Activated CD8-positive, alpha-beta memory T cell treated with anti-CD3 and anti-CD28 coated beads, Interleukin-2, amount 50 U/mL, for 1 hour (primary cell): ENCODE measurements around the gene THOC6.

Experiments used
- DNase-seq: peaks from one replicate; pipeline ENCODE4 v3.0.0-alpha.2; 2020; ENCODE audit errors: extremely low read depth

Gene THOC6

DNA sequence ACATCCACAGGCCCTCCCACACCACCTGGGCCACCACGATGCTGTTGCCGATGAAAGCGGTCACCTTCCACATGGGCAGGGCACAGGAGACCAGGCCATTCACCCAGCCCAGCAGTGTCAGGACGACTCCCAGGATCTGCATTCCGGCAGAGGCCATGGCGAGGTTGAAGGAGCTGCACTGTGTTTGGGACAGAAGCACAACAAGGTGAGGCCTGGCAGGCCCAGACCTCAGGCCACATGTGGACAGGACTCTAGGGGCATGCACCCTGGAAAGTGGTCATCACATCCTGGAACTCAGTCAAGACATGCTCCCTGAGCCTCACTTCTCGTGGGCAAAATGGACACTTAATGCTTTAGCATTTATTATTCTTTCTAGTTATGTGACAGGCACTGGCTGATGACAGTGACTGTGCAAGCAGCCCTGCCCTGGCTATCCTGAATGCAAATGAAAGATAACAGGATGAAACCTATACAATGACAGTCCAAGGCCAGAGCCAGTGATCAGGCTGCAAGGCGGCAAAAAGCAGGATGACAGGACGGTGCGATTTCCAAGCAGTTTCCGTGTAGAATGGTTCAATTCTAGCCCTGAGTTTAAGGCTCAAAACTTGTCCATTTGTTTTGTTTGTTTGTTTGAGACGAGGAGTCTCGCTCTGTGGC, 7.8 kb upstream of the THOC6 start:
- no peak for DNase-seq

DNA sequence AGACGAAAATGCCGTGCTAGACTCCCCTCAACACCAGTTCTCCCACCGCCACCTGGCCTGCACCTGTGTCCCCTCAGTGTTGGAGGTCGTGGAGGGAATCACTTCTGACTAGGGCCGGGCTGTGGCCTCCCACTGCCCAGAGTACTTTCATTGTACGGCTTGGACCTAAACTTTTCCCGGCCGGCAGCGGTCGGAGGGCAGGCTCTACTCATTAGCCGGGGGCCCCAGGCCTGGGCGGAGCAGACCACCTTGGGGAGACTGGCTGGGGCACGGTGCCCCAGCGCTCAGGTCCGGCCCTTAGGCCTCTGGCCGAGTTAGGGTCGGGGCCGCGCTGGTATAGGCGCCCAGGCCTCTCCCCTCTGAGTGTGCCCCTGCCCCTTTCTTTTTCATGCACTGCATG, 6.5 kb upstream of the THOC6 start:
- no peak for DNase-seq

DNA sequence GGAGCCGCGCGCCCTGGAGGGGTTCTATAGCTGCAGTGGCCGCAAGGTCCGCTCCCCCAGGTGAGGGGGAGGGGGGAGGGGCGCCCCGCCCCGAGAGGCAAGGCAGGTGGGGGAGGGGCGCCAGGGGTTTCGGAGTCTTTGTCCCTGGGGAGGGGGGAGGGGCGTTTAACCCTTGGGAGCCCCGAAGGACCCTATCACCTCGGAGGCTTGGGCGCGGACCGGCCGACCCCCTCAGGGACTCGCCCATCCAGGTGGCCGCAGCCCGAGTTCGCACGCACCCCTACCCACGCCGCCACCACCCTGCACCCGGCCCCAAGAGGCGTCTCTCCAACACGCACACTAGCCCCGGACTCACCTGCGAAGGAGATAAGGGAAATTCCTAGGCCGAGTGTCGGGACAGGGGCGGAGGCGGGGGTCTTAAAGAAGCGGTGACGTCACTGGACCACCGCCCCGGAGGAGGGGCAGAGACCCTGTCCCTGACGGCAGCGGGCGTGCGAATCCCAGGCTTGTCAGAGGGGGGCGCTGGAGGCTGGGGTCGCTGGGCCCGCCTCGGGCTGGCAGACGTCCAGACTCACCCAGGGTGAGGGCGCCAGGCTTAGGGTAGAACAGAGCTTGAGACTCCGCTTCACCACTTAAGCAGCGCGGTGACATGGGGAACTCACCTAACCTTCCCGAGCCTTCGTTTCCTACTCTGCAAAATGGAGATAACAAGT, 5.9 kb upstream of the THOC6 start, which contains the start of gene CLDN6:
Gene CLDN6 (minus strand): TSS at position 390 of the 713 bp plus-strand sequence. CDS start 2,162 bp downstream, outside the sequence.
- no peak for DNase-seq

DNA sequence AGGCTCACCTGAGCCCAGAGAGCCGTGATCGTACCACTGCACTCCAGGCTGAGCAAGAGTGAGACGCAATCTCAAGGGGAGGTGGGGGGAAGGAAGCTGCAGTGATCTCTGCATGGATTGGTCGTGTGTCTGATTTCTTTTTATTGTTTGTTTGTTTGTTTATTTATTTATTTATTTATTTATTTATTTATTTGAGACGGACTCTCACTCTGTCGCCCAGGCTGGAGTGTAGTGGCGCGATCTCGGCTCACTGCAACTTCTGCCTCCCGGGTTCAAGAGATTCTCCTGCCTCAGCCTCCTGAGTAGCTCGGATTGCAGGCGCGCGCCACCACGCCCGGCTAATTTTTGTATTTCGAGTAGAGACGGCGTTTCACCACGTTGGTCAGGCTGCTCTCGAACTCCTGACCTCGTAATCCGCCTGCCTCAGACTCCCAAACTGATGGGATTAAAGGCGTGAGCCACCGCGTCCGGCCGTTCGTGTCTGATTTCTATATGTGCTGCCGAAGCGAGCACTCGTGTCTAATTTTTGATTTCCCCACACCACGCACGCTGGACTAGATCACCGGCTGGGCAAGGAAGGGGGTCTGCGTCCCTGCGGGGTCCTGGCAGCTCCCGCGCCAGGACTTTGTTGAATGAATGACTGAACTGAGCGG, 4.1 kb upstream of the THOC6 start:
- DNase-seq, result no peak

DNA sequence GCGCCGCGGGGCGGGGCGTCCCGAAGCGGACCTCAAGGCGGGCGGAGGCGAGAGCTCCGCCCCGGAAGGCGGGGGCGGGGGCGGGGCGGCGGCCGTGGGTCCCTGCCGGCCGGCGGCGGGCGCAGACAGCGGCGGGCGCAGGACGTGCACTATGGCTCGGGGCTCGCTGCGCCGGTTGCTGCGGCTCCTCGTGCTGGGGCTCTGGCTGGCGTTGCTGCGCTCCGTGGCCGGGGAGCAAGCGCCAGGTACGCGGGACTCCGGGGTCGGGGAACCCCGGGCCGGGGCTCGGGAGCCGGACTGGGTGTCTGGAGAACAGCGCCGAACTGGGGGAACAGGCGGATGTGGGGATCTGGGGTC, 3.6 kb upstream of the THOC6 start, which contains the start of gene TNFRSF12A:
Gene TNFRSF12A (plus strand): TSS at position 122 of the 357 bp plus-strand sequence. CDS start 30 bp downstream, at position 152.
- DNase-seq, result no peak

DNA sequence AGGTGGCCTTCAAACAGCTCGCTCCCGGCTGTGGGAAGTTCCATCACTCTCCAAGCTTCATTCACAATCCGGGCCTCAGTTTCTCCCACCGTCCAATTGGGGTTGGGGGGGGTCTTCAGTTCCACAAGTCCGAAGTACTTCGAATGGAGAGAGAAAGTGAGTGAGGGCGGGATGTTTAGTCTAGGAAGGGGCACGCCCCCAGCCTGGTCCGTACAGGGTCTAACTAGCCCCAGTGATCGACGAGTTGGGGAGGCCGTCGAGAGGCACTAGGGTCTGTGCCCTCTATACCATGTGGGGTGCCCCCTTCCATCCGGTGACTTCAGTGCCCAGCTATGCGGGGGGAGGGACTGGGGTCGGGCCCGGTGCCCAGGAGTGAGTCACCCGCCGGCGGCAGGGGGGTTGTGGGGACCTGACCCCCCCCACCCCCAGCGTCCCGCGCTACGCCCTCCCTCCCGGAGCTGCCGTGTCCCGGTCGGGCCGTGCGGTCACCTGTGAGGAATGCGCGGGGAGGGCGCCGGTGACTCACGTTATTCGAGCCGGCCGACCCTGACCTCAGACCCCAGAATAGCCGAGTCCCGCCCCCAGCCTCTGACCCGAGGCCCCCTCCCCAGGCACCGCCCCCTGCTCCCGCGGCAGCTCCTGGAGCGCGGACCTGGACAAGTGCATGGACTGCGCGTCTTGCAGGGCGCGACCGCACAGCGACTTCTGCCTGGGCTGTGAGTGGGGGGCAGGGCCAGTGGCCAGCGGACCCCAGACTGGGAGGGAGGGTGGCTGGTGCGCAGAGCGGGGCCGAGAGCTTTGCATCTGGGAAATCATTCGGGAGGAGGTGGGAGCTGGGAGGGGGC, 3.0 kb upstream of the THOC6 start:
- DNase-seq, result peak; percentile 40

DNA sequence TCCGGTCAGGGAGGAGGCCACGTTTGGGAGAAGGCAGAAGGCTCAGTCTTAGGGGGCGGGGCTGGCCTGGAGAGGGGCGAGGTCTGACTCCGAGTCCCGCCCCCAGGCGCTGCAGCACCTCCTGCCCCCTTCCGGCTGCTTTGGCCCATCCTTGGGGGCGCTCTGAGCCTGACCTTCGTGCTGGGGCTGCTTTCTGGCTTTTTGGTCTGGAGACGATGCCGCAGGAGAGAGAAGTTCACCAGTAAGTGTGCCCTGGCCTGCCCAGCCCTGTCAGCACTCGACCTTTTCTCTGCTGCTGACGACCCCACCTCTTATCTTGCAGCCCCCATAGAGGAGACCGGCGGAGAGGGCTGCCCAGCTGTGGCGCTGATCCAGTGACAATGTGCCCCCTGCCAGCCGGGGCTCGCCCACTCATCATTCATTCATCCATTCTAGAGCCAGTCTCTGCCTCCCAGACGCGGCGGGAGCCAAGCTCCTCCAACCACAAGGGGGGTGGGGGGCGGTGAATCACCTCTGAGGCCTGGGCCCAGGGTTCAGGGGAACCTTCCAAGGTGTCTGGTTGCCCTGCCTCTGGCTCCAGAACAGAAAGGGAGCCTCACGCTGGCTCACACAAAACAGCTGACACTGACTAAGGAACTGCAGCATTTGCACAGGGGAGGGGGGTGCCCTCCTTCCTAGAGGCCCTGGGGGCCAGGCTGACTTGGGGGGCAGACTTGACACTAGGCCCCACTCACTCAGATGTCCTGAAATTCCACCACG, 2.2 kb upstream of the THOC6 start:
- DNase-seq, result peak; percentile 65

DNA sequence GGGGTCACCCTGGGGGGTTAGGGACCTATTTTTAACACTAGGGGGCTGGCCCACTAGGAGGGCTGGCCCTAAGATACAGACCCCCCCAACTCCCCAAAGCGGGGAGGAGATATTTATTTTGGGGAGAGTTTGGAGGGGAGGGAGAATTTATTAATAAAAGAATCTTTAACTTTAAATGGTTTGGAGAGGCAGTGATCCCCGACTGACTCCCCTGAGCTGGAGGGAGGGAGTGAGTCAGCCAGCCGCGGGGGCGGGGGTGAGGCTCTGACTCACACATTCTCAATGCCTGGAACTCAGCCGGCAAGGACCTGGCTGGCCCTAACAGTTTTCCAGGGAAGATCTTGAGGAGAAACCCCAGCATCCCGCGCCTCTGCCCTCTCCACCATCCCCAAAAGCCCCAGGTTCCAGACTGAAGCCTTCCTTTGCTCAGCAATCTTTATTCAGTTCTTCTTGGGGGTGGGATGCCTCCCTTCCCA, 1.6 kb upstream of the THOC6 start:
- peak; percentile 65 for DNase-seq

DNA sequence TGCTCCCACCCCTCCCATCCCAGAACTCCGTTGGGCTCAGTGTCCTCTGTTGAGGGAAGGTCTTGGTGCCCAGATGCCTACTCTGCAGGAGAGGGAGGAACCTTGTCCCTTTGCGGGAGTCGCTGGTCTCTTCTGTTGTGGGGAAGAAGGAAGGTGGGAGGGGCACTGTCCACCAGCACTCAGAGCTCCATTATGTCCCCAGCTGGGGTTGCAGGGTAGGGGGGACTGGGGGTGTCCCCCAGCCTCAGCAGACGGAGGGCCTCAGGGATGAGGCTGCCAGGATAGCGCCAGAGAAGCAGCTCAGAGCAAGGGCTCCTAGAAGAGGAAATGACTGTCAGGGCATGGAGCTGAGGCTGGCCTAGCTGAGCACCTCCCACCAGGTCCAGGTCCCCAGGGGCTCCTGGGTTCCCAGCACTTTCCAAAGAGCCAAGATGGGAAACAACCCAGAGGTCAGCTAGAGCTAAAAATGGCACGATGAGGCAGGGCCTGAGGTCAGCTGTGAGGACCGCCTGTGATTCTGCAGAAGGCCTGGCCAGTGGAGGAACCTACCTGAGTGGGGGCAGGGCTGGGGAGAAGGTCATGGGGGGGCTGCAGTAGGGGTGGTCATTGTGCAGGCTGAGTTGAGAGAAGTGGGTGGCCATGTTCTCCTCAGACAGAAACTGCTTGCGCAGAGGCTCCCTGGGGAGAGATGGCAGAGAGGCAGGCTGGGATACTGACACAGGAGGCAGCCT, 986 bp upstream of the THOC6 start:
- DNase-seq, result no peak

DNA sequence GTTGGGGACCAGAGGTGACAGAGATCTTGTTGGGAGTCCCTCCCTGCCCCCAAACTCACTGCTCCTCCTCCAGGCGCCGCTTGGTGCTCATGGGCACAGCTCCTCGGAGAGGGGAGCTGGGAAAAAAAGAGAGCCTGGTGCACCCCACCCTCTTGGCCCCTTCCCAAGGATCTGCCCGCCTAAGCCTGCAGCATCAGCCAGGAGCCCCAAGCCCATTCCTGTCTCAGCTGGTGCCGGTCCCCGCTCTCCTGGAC, 493 bp upstream of the THOC6 start:
- no peak for DNase-seq

DNA sequence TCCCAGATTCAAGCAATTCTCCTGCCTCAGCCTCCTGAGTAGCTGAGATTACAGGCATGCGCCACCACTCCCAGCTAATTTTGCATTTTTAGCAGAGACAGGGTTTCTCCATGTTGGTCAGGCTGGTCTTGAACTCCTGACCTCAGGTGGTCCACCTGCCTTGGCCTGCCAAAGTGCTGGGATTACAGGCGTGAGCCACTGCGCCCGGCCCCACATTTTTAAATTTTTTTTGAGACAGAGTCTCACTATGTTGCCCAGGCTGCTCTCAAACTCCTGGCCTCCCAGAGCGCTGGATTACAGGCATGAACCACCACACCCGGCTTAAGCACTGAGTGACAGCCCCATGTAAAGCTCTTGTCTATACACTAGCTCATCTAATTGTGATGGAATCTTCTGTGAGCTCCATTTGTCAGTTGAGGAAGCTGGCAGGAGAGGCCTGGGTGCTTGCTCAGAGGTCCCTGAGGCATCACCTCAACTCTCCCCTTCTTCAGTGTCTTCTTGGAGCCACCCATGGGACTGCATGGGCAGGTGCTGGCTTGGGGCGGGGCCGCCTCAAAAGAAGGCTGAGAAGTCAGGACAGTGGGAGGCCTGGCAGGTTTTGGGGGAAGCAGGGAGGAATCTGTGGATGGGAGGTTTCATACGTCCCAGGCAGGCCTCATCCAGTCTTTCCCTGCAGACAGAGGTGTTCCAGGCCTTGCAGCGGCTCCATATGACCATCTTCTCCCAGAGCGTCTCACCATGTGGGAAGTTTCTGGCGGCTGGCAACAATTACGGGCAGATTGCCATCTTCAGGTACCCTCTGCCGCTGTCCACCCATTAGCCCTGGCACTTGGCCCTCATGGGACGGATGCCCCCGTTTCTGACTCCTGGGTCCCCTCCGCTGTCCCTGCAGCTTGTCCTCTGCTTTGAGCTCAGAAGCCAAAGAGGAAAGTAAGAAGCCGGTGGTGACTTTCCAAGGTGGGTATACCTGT, 1.5 kb downstream of the THOC6 start:
- DNase-seq, result no peak

DNA sequence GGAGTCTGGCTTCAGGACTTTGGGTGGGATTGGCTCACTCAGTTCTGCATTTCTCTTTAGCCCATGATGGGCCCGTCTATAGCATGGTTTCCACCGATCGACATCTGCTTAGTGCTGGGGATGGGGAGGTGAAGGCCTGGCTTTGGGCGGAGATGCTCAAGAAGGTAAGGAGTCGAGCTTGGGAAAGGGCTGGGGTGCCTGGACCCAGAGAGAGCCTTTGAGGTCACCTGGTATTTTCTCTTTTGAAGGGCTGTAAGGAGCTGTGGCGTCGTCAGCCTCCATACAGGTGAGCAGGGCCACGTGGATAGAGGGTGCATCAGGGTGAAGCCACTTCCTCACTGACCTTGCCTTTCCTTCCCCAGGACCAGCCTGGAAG, 2.2 kb downstream of the THOC6 start:
- DNase-seq, result no peak

DNA sequence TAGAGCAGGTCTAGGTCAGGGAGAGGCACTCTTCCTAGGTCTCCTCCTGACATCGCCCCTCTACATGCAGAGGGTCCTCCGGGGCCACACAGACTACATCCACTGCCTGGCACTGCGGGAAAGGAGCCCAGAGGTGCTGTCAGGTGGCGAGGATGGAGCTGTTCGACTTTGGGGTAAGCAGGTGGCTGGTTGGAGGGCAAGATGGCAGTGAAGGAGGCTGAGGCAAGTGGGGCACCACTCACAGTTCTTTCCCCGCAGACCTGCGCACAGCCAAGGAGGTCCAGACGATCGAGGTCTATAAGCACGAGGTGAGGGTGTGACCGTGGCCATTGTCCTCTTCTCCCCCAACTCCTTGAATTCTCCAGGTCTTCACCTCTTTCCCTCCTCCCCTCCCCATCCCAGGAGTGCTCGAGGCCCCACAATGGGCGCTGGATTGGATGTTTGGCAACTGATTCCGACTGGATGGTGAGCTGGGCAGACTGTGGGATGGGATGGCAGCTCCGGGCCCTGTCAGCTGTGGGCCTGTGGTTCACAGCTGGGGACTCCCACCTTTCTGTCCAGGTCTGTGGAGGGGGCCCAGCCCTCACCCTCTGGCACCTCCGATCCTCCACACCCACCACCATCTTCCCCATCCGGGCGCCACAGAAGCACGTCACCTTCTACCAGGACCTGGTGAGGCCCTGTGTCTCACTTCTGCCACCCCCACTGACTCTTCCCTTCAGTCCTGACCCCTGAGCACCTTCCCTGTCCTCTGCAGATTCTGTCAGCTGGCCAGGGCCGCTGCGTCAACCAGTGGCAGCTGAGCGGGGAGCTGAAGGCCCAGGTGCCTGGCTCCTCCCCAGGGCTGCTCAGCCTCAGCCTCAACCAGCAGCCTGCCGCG, 3.0 kb downstream of the THOC6 start:
- no peak for DNase-seq

DNA sequence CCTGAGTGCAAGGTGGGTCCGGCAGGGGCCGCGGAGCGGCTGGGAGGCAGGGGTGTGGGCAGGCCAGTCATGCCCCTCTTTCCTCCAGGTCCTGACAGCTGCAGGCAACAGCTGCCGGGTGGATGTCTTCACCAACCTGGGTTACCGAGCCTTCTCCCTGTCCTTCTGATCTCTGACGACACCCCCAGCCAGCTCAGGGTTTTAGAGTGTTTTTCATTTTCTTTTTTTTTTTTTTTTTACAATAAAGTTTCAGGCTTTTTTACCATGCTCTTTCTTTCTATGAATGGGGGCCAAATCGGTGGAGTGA, 3.6 kb downstream of the THOC6 start:
- no peak for DNase-seq

DNA sequence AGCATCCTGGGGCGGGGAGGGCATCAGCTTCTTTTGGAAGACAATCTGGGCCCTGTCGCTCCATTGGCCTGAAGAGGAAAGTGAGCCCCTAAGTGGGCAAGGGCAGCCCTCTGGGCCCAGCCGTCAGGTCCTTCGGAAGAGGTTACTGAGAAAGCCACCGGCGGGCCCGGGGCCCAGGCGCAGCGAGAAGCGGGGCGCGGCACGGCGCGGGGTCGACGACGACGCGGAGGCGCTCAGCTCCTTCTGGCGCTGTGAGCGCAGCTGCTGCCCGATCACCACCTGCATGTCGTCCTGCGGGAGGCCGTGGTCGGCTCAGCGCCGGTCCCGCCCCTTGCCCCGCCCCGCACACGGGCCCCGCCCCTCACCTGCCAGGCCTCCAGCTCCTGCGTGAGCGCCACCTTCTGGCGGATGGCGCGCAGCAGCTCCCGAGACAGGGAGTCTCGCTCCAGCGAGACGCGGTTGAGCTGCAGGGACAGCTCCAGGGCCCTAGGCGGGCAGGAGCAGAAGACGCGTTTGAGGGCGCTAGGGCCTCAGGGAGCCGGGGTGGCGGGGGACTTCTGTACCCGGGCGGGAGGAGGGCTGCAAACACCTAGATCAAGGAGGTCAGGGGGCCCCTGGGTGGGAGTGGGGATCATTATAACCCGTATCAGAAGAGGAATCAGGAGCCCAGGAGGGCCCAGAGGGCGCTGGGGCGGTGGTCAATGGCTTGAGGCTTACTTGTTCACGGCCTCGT, 4.3 kb downstream of the THOC6 start:
- DNase-seq, result peak; percentile 51

DNA sequence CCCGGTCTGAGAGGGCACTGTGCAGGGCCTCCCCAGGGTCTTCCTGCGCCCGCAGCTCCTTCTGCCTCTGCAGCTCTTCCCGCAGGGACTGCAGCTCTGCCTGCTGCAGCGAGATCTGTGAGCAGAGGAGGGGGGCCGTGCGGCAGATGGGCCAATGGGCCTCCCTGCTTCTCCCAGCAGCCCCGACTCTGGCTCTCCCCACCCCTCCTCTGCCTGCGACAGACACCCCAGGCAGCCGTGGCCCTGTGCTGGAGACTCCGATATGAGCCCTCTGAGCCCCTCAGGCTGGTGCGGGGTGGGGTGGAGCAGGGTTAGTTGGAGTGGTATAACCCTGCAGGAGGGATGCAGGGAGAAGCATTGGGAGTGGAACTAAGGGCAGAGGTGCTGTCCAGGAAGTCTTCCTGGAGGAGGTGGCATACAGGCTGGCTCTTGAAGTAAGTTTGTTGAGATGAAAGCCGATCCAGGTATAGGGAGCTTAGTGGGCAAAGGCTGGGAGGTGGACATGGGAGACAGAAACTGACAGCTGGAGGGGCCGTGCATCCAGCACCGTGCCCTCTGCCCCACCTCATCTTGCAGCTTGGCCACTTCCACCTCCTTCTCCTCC, 5.0 kb downstream of the THOC6 start:
- DNase-seq, result no peak

DNA sequence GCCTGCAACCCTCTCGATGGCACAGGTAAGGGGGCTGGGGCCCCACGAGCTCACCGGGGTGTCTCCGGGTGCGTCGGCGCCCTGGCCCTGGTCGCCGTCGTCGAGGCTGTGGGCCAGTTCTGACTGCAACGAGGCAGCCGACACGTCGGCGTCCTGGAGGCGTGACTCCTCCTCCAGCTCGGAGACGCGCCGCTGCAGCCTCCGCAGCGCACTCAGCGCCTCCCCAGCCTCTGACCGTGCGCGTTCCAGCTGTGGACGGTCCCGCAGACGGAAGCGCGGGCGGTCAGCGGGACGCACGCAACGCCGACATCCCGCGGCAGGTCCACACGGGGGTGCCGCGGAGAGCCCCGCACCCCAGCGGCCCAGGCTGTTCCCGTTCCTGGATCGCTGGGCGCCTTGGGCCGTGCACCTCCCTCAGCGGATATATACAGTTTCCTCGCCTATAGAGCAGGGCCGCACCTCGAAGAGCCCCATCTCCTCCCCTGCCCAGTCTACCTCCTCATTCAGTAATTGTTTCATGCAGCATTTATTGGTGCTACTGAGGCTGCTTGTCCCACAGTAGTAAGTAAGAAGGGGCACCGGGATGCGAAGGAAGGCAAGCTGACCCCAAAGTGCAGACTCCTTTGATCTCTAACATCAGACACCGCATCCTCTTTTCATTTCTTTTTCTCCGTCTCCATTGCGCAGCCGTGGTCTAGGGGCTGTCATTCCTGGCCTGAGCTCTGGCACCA, 5.8 kb downstream of the THOC6 start:
- DNase-seq, result no peak
